ENCODE measurements around the gene SEZ6L2. TPM values are rescaled to one million over a fixed set of nuclear protein-coding genes. Genes with fewer than 3 reads are reported as not detected.
"Not testable (repeated sequence)": the region's sequence is repeated elsewhere in the genome, so short reads cannot be mapped to it uniquely, and the experiment has no call there.

The SEZ6L2 gene
- total RNA-seq, 1 donor from 2014 or later: not detected

DNA sequence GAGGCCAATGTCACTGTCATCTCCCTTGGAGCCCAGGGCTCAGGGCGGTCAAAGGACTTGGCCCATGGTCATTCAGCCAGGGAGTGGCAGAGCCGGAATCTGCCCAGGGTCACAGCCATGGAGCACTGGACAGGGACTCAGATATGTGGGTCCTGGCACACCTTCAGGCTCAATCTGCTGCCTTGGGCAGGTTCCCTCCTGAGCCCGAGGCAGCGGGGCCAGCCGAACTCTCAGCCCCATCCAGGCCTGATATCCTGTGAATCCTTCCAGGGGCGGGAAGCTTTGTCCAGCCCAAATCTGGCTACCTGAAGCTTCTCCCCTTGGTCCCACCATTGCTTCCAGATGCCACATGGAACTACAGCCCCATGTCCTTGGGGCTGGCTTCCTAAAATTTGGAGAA lies 24.1 kb downstream of the SEZ6L2 start:
- ChIA-PET POLR2A (no interaction called here), CTCF (no interaction called here)
- H3K27me3 Mint-ChIP-seq: peaks cover 25% of the 10 kb centered on the region

DNA sequence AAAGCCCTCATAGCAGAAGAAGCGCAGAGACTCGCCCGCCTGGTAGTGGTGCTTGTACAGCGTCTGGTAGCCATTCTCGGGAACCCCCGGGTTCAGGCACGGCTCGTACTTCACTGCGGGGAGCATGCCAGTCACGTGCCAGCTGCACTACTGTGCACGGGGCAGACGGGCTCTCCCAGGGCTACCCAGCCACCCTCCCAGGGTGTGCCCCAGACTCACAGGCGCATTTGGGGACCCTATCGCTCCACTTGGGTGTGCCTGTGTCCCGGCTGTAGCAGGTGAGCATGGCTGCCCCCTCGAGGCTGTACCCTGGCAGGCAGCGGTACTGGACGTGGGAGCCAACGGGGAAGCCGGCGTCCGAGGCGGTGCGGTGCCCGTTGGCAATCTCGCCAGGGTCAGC lies 26.0 kb downstream of the SEZ6L2 start:
- peaks cover 21% of the 10 kb centered on the region for H3K27me3 Mint-ChIP-seq
- H3K27ac Mint-ChIP-seq: no peak overlapping the region
- intact Hi-C loops (cut with micrococcal nuclease): no loop called here
- ATAC-seq (ENCODE audit: low read depth) (no peak), DNase-seq (no peak)
- no peak overlapping the region for H3K4me3 Mint-ChIP-seq
- POLR2A ChIA-PET: no interaction called here
- CTCF ChIA-PET: no interaction called here
- H3K4me1 Mint-ChIP-seq: peaks cover 17% of the 10 kb centered on the region
- TF ChIP-seq, protein P1, sequence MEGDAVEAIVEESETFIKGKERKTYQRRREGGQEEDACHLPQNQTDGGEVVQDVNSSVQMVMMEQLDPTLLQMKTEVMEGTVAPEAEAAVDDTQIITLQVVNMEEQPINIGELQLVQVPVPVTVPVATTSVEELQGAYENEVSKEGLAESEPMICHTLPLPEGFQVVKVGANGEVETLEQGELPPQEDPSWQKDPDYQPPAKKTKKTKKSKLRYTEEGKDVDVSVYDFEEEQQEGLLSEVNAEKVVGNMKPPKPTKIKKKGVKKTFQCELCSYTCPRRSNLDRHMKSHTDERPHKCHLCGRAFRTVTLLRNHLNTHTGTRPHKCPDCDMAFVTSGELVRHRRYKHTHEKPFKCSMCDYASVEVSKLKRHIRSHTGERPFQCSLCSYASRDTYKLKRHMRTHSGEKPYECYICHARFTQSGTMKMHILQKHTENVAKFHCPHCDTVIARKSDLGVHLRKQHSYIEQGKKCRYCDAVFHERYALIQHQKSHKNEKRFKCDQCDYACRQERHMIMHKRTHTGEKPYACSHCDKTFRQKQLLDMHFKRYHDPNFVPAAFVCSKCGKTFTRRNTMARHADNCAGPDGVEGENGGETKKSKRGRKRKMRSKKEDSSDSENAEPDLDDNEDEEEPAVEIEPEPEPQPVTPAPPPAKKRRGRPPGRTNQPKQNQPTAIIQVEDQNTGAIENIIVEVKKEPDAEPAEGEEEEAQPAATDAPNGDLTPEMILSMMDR (IDR thresholded peaks at IDR 0.05): no peak
- no peaks in the 10 kb centered on the region for H3K36me3 Mint-ChIP-seq (ENCODE audit: low read depth)
- H3K9me3 Mint-ChIP-seq: peaks cover 2% of the 10 kb centered on the region

More for the DNA sequence above, 24.1 kb downstream of the SEZ6L2 start:
- no peak for ATAC-seq (ENCODE audit: low read depth)
- Mint-ChIP-seq H3K4me1 (peaks cover 17% of the 10 kb centered on the region), H3K27ac (no peak overlapping the region), H3K9me3 (peaks cover 2% of the 10 kb centered on the region), H3K36me3 (ENCODE audit: low read depth) (no peaks in the 10 kb centered on the region), H3K4me3 (no peak overlapping the region)
- no peak for DNase-seq
- intact Hi-C loops (cut with micrococcal nuclease): no loop called here
- TF ChIP-seq, protein P1 (IDR thresholded peaks at IDR 0.05): no peak

DNA sequence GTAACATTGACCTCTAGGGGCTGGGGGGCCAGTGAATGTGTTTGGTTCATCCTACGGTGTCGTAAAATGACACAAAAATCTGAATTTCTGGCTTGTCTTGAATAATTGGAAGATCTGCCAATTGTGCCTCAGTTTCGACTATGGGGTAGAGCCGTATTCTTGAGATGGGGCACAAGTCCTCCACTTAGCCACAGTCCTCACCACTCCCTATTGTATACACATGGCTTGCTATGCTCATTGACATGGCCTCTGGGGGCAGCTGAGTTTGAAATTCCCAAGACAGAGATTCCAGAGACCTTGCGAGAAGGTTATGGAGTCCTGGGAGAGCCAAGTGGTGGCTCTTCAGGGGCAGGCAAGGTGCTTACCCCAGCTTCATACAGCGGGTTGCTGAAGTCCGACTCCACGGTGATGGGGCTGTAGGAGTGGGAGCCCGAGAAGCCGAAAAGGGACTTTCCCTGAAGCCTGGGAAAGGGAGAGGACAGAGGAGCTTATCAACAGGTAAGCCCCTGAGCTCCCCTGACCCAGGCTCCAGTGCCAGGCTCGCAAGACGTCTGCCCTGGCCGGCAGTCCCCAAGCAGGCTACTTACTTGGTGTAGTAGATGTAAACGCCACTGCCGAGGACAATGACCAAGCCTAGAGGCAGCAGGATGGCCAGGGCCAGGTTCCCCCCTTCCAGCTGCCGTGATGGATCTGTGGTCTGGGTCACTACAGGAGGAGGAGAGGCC lies 27.4 kb downstream of the SEZ6L2 start:
- ATAC-seq (ENCODE audit: low read depth): no peak
- H3K27ac Mint-ChIP-seq: no peak overlapping the region

DNA sequence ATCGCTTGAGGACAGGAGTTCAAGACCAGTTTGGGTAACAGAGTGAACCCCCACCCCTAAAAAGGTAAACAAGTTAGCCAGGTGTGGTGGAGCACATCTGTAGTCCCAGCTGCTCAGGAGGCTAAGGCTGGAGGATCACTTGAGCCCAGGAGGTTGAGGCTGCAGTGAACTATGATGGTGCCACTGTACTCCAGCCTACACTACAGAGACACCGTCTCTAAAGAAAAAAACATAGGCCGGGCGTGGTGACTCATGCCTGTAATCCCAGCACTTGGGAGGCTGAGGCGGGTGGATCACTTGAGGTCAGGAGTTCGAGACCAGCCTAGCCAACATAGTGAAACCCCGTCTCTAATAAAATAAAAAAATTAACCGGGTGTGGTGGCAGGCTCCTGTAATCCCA lies 30.3 kb downstream of the SEZ6L2 start:
- H3K4me1 Mint-ChIP-seq; intact Hi-C loops (cut with micrococcal nuclease); H3K27me3 Mint-ChIP-seq; H3K4me3 Mint-ChIP-seq; H3K36me3 Mint-ChIP-seq (ENCODE audit: low read depth); H3K27ac Mint-ChIP-seq; ATAC-seq (ENCODE audit: low read depth); DNase-seq; H3K9me3 Mint-ChIP-seq: not testable (repeated sequence)
- CTCF ChIA-PET: interaction anchor here (1.5 kb wide), 1 partner anchor 20 kb away, joined by 5 read pairs; no protein-coding TSS in a partner anchor
- POLR2A ChIA-PET: interaction anchor here (0.6 to 0.7 kb wide), 2 partner anchors 65 to 900 kb away, joined by 3 to 10 read pairs; no protein-coding TSS in a partner anchor

More for the DNA sequence above, 27.4 kb downstream of the SEZ6L2 start:
- peaks cover 18% of the 10 kb centered on the region for H3K27me3 Mint-ChIP-seq
- TF ChIP-seq, protein P1 (IDR thresholded peaks at IDR 0.05): no peak
- no peaks in the 10 kb centered on the region for H3K36me3 Mint-ChIP-seq (ENCODE audit: low read depth)
- POLR2A ChIA-PET: interaction anchor here (0.5 kb wide), 1 partner anchor 89 kb away, joined by 4 read pairs; no protein-coding TSS in a partner anchor
- no peak for DNase-seq
- H3K4me1 Mint-ChIP-seq: peaks cover 9% of the 10 kb centered on the region
- no peak overlapping the region for H3K4me3 Mint-ChIP-seq
- CTCF ChIA-PET: no interaction called here
- H3K9me3 Mint-ChIP-seq: no peaks in the 10 kb centered on the region
- intact Hi-C loops (cut with micrococcal nuclease): no loop called here

DNA sequence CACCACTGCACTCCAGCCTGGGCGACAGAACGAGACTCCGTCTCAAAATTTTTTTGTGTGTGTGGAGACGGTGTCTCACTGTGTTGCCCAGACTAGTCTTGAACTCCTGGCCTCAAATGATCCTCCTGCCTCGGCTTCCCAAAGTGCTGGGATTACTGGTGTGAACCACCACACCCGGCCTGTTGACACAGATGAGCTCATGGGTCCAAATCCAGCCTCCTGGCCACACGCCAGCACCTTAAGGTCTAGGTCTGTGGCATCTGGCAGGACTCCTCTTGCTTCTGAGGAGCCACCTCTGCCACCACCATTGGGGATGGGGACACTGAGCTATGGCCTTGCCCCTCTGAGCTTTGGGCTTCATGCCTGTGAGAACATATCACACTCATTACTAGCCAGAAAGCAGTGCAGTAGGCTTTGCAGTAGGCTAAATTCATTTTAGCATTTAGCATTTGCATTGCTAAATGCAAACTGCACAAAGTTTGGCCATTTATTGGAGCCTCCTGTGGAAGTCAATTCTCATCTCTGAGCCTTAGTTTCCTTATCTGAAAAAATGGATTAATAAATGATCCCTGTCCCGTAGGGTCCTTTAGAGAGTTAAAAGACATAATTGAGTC lies 30.8 kb downstream of the SEZ6L2 start:
- CTCF ChIA-PET: interaction anchor here (1.5 kb wide), 1 partner anchor 20 kb away, joined by 5 read pairs; no protein-coding TSS in a partner anchor
- Mint-ChIP-seq H3K27ac (no peak overlapping the region), H3K4me3 (no peak overlapping the region), H3K36me3 (ENCODE audit: low read depth) (no peaks in the 10 kb centered on the region), H3K9me3 (no peaks in the 10 kb centered on the region), H3K4me1 (peaks cover under 1% of the 10 kb centered on the region), H3K27me3 (peaks cover 8% of the 10 kb centered on the region)
- no peak for DNase-seq
- POLR2A ChIA-PET: no interaction called here
- intact Hi-C loops (cut with micrococcal nuclease): no loop called here
- ATAC-seq (ENCODE audit: low read depth): no peak
- TF ChIP-seq, protein P1 (IDR thresholded peaks at IDR 0.05): no peak

Data from activated B cell treated with CpG ODN at 0.5 μM for 24 hours (primary cell).